GM12892 (cell line): ENCODE data around the gene CDH13.

ENCODE experiments used
- POLR2A ChIP-seq: IDR thresholded peaks from 2 replicates; pipeline ENCODE4 v1.6.1; 2011; ENCODE audit warnings: low read depth, low read length, control low read depth
- POLR2AphosphoS5 ChIP-seq: IDR thresholded peaks from 2 replicates; pipeline ENCODE4 v1.6.1; 2011; ENCODE audit warnings: low read depth, low read length, control low read depth

- TF ChIP-seq POLR2A (no peak), POLR2AphosphoS5 (no peak)
These were observed 261.8 kb downstream of the CDH13 start for GRCh38 chr16:82888591-82889001.
